ENCODE measurements around the gene TOMM34. TPM values are rescaled to one million over a fixed set of nuclear protein-coding genes. Genes with fewer than 3 reads are reported as not detected.

TOMM34 gene
- polyA plus RNA-seq, 1 donor (not counting 4 experiments of a cell fraction or from before 2014, with no cell fraction given): 32.9 TPM

DNA sequence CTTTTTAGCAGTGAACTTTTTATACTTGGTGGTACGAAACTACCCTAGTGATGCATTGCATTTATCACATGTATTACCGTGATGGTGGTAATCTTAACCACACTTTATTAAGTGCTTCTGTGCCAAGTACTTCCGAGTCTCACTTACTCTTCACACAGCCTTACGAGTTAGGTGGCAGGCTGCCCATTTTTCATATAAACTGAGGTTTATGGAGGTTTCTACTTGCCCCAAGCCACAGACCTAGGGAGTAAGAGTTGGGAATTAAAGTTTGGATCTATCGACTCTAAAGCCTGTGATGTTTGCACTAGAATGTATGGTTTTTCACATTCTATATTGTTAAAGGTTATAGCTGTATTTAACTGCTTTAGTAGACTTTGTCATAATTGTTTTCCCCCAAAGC is 55.8 kb downstream of the TOMM34 start:
- Histone ChIP-seq H4K20me1 (ENCODE audit: control insufficient read depth, extremely low read depth, insufficient read depth, low read length) (peaks cover 32% of the 10 kb centered on the region), H3K4me1 (ENCODE audit: control insufficient read depth, extremely low read depth, insufficient read depth, low read length) (no peaks in the 10 kb centered on the region), H2AFZ (ENCODE audit: control insufficient read depth, low read length) (no peak overlapping the region), H3K9ac (ENCODE audit: control insufficient read depth, extremely low read depth, insufficient read depth, low read length) (no peak overlapping the region), H3K27ac (ENCODE audit: control insufficient read depth, insufficient read depth, low read length) (no peak overlapping the region), H3K27me3 (ENCODE audit: control insufficient read depth, extremely low read depth, insufficient read depth, low read length) (no peaks in the 10 kb centered on the region), H3K4me2 (ENCODE audit: control insufficient read depth, extremely low read depth, insufficient read depth, low read depth, low read length) (no peak overlapping the region), H3K9me3 (ENCODE audit: control insufficient read depth, low read depth, low read length) (no peaks in the 10 kb centered on the region), H3K79me2 (ENCODE audit: control insufficient read depth, insufficient read depth, low read length) (peaks cover 40% of the 10 kb centered on the region), H3K4me3 (ENCODE audit: control insufficient read depth in 2 of 3, extremely low read depth in 1 of 3, insufficient read depth in 2 of 3, low read depth in 1 of 3, low read length in 3 of 3) (no peak overlapping the region), H3K9me1 (ENCODE audit: control insufficient read depth, extremely low read depth, insufficient read depth, low read length) (no peaks in the 10 kb centered on the region), H3K36me3 (ENCODE audit: control insufficient read depth in 2 of 2, extremely low read depth in 1 of 2, insufficient read depth in 2 of 2, low read length in 2 of 2) (peaks cover 40 to 42% of the 10 kb centered on the region in 2 experiments)
- no peak for TF ChIP-seq EZH2 (IDR thresholded peaks at IDR 0.05; ENCODE audit: low read length)
- TF ChIP-seq, protein P1, sequence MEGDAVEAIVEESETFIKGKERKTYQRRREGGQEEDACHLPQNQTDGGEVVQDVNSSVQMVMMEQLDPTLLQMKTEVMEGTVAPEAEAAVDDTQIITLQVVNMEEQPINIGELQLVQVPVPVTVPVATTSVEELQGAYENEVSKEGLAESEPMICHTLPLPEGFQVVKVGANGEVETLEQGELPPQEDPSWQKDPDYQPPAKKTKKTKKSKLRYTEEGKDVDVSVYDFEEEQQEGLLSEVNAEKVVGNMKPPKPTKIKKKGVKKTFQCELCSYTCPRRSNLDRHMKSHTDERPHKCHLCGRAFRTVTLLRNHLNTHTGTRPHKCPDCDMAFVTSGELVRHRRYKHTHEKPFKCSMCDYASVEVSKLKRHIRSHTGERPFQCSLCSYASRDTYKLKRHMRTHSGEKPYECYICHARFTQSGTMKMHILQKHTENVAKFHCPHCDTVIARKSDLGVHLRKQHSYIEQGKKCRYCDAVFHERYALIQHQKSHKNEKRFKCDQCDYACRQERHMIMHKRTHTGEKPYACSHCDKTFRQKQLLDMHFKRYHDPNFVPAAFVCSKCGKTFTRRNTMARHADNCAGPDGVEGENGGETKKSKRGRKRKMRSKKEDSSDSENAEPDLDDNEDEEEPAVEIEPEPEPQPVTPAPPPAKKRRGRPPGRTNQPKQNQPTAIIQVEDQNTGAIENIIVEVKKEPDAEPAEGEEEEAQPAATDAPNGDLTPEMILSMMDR (optimal IDR thresholded peaks at IDR 0.05 in 1 of 3, IDR thresholded peaks at IDR 0.05 in 1 of 3, conservative IDR thresholded peaks at IDR 0.05 in 1 of 3; ENCODE audit: extremely low read depth in 1 of 3, insufficient read depth in 2 of 3, low read length in 3 of 3): no peak
- dilution Hi-C loops (cut with MboI; ENCODE audit: extremely low pct_ligation_motif_present, low sequenced_read_pairs): no loop called here
- DNase-seq (ENCODE audit: low read depth, low spot score) (no peak), FAIRE-seq (no peak)

DNA sequence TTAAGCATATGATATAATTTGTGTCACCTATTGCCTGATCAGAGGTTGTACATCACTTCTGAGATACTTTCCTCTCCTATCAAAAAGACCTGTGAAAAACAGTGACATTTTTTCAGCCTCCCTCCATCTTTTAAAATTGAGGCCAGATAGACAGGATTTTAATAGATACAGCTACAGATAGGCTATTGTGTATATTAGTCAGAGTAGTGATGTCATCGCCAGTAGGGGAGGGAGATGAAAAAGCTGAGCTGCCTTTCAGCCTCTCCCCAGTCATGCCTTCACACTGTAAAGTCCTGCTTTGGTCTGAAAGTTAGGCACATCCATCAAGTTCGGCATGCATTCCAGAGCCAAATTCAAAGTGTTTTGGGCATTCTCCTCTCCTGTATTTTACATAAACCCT is 58.2 kb downstream of the TOMM34 start:
- DNase-seq (ENCODE audit: low read depth, low spot score): no peak
- no peak overlapping the region for H2AFZ ChIP-seq (ENCODE audit: control insufficient read depth, low read length)
- H3K4me3 ChIP-seq (ENCODE audit: control insufficient read depth in 2 of 3, extremely low read depth in 1 of 3, insufficient read depth in 2 of 3, low read depth in 1 of 3, low read length in 3 of 3): no peak overlapping the region
- H3K4me2 ChIP-seq (ENCODE audit: control insufficient read depth, extremely low read depth, insufficient read depth, low read depth, low read length): no peak overlapping the region
- no peaks in the 10 kb centered on the region for H3K4me1 ChIP-seq (ENCODE audit: control insufficient read depth, extremely low read depth, insufficient read depth, low read length)
- FAIRE-seq: no peak
- H4K20me1 ChIP-seq (ENCODE audit: control insufficient read depth, extremely low read depth, insufficient read depth, low read length): peaks cover 44% of the 10 kb centered on the region
- H3K9me1 ChIP-seq (ENCODE audit: control insufficient read depth, extremely low read depth, insufficient read depth, low read length): peaks cover 3% of the 10 kb centered on the region
- no peaks in the 10 kb centered on the region for H3K27me3 ChIP-seq (ENCODE audit: control insufficient read depth, extremely low read depth, insufficient read depth, low read length)
- peaks cover 64% of the 10 kb centered on the region for H3K79me2 ChIP-seq (ENCODE audit: control insufficient read depth, insufficient read depth, low read length)
- H3K9me3 ChIP-seq (ENCODE audit: control insufficient read depth, low read depth, low read length): no peaks in the 10 kb centered on the region
- H3K36me3 ChIP-seq (ENCODE audit: control insufficient read depth in 2 of 2, extremely low read depth in 1 of 2, insufficient read depth in 2 of 2, low read length in 2 of 2): peaks cover 33 to 37% of the 10 kb centered on the region in 2 experiments
- TF ChIP-seq, protein P1 (optimal IDR thresholded peaks at IDR 0.05 in 1 of 3, IDR thresholded peaks at IDR 0.05 in 1 of 3, conservative IDR thresholded peaks at IDR 0.05 in 1 of 3; ENCODE audit: extremely low read depth in 1 of 3, insufficient read depth in 2 of 3, low read length in 3 of 3): no peak
- no peak for TF ChIP-seq EZH2 (IDR thresholded peaks at IDR 0.05; ENCODE audit: low read length)
- dilution Hi-C loops (cut with MboI; ENCODE audit: extremely low pct_ligation_motif_present, low sequenced_read_pairs): no loop called here
- H3K27ac ChIP-seq (ENCODE audit: control insufficient read depth, insufficient read depth, low read length): no peak overlapping the region
- no peak overlapping the region for H3K9ac ChIP-seq (ENCODE audit: control insufficient read depth, extremely low read depth, insufficient read depth, low read length)

All from keratinocyte (primary cell).